GM21737 (cell line): ENCODE data around the gene FLRT3.

ENCODE experiments used
- ATAC-seq: cut with Tn5 transposase; IDR thresholded peaks from one replicate; pipeline ENCODE4 v1.9.1; 2021; ENCODE audit warnings: mild to moderate bottlenecking, moderate library complexity; ENCODE audit not compliant: unreplicated experiment

FLRT3 gene

GRCh38 chr20:14331646-14332045, 5.8 kb downstream of the FLRT3 start:
- no peak for ATAC-seq

DNA sequence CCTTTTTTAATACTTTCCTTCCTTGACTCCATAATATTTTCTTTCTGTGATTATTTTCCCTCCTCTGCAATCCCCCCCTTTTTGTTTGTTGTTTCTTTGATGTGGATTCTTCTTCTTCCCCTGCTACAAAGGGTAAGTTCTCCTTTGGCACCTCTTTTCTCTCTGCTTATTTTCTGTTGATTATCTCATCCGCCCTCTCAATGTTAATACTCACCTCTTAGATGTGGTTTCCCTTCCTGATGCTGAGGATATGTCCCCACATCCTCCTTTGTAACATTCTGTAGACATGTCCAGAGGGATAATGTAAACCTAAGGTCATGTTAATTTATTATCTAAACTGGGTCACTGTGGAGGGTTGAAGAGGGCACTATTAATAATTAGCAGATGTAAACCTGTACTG, 17.7 kb downstream of the FLRT3 start:
- ATAC-seq = no peak

DNA sequence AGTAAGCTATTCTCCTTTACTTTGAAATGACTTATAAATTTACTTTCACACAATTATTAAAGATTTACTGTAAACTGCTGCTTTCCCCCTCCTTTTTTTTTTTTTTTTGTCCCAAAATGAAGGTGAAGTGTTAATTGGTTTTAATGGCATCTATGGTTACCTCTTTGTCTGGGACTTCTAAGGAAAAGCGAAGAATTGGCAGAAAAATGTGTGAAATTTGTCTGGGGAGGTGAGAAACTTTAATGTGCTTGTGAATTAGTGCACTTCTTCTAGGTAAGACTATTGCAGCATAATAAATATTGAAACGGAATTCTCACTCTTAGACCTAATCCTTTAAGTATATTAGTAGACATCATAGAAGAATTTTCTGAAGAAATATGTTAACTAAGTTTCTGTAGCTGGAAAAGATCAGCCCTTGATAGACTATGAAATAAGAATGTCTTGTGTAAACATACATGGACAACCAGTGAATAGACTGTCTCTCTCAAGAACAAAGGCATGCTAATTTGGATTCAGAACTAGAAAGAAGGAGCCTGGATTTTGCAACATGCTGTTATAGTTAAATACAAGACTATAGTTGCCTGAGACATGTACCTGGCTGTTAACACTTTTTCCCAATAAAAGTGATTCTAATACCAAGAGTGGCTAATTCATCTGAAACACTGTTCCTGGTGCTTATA, 23.9 kb downstream of the FLRT3 start:
- ATAC-seq = no peak

- no peak for ATAC-seq
Measured at GRCh38 chr20:14312001-14312400, 25.4 kb downstream of the FLRT3 start.

DNA sequence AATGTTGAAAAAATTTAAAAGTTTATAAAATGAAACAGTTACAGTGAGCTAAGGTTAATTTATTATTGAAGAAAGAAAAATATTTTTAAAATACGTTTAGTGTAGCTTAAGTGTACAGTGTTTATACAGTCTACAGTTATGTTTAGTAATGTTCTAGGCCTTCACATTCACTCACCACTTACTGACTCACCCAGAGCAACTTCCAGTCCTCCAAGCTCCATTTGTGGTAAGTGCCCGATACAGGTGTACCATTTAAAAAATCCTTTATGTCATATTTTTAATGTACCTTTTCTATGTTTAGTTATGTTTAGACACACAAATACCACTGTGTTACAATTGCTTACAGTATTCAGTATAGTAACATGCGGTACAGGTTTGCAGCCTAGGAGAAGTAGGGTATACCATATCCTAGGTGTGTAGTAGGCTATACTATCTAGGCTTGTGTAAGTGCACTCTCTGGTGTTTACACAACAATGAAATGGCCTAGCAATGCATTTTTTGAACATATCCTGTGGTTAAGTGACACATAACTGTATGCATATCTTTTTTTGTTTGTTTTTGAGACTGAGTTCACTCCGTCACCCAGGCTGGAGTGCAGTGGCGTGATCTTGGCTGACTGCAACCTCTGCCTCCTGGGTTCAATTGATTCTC, 26.3 kb downstream of the FLRT3 start:
- ATAC-seq = no peak

GRCh38 chr20:14307956-14308355, 29.5 kb downstream of the FLRT3 start:
- no peak for ATAC-seq

DNA sequence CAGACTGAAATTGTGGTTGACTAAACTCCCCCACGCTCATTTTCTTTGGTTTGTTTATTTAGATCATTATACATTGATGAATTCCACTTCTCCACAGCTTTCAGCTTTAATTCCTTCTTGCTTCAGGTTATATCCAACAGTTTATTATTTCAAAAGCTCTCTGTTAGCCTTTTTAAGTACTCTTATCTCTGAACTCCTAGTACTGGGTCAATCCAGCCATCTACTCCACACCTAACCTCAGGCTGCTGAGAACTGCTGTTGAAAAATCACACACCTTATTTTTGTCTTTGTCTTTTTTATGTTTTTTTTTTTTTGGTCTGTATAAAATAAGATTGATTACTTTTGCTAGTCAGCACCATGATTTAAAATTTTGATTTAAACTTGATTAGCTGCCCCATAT, 32.9 kb downstream of the FLRT3 start:
- no peak for ATAC-seq

GRCh38 chr20:14303651-14304050, 33.8 kb downstream of the FLRT3 start:
- no peak for ATAC-seq

GRCh38 chr20:14303106-14303505, 34.3 kb downstream of the FLRT3 start:
- no peak for ATAC-seq

DNA sequence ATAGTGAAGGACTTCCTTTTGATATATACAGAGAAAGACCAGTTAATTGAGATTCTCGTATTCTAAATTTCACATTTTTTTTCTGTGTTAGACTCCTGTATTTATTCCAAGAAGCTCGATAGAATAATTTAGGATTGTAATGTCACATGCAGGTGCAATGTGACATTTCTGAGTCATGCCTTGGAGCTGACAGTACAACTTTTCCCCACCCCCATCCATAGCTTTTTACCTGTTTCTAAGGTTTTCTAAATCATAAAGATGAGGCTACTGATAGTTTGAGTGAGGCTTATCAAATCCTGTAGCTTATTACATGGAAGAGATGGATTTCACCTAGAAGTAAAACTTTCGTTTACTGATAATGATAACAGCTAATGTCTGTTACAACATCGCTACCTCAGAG, 37.6 kb downstream of the FLRT3 start:
- ATAC-seq = no peak

GRCh38 chr20:14295770-14296309, 41.6 kb downstream of the FLRT3 start:
- no peak for ATAC-seq

DNA sequence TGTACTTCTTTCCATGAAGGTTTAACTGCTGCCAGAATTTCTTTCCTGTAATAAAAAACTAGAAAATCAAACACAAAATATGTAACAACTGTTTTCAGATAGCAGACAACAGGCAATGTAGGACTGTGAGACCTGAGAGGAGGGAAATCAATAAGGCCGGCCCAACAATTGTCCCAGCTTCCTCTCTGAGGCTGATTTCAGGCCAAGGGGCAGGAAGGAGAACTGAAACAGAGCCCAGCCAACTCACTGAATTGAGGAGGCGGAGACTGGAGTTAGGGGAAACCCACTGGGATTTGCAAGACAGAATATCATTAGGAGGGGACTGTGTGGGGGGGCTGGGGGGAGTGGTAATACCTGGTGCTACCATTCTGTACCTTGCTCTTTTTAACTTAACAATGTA, 42.2 kb downstream of the FLRT3 start:
- ATAC-seq = no peak

- ATAC-seq = no peak
Measured at GRCh38 chr20:14291502-14291901, 45.9 kb downstream of the FLRT3 start.

GRCh38 chr20:14288341-14289330, 48.8 kb downstream of the FLRT3 start:
- no peak for ATAC-seq

GRCh38 chr20:14284443-14284842, 53.0 kb downstream of the FLRT3 start:
- ATAC-seq = no peak

- no peak for ATAC-seq
Measured at GRCh38 chr20:14282140-14282539, 55.3 kb downstream of the FLRT3 start.
